BLaER1 (cell line): Measurements from ENCODE around the gene OR14C36.

Experiments
- H3K27ac ChIP-seq: shearing (Covaris generic); formaldehyde crosslinking; 2 replicates; pipeline ENCODE4 v1.8.1; 2022
- H3K27me3 ChIP-seq: shearing (Covaris generic); formaldehyde crosslinking; 2 replicates; pipeline ENCODE4 v1.8.1; 2022
- H3K36me3 ChIP-seq: shearing (Covaris generic); formaldehyde crosslinking; 2 replicates; pipeline ENCODE4 v1.8.1; 2022
- H3K4me1 ChIP-seq: shearing (Covaris generic); formaldehyde crosslinking; 2 replicates; pipeline ENCODE4 v1.8.1; 2022
- H3K4me2 ChIP-seq: shearing (Covaris generic); formaldehyde crosslinking; 2 replicates; pipeline ENCODE4 v1.8.1; 2022
- H3K4me3 ChIP-seq: shearing (Covaris generic); formaldehyde crosslinking; 2 replicates; pipeline ENCODE4 v1.8.1; 2022
- H3K9ac ChIP-seq: shearing (Covaris generic); formaldehyde crosslinking; 2 replicates; pipeline ENCODE4 v1.8.1; 2022
- H3K9me3 ChIP-seq: shearing (Covaris generic); formaldehyde crosslinking; 2 replicates; pipeline ENCODE4 v1.8.1; 2022
- H4K20me1 ChIP-seq: shearing (Covaris generic); formaldehyde crosslinking; 2 replicates; pipeline ENCODE4 v1.8.1; 2022
- Cebpa-rat ChIP-seq: shearing (Covaris generic); IDR thresholded peaks from 2 replicates; pipeline ENCODE4 v1.8.1; 2022

Gene OR14C36

DNA sequence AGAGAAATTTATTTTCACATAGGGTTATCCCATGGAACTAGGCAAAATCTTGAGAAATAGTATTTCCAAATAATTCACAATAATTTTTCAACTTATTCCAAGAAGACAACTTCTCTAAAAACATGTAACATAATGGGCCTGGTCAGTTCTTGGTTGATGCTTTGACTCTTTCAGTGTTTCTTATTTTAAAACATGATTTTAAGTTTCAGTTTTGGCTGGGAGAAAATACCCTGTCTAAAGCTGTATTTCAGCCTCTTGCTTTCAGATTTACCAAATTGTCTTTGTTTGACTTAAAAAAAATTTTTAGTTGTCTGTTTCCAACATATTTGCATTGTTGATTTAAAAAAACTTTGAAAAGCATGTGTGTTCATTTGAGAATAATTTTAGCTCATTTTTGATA is 18.0 kb downstream of the OR14C36 start:
- H4K20me1 ChIP-seq: no peaks in the 10 kb centered on the region
- H3K27me3 ChIP-seq: no peaks in the 10 kb centered on the region
- no peak overlapping the region for H3K27ac ChIP-seq
- no peak for TF ChIP-seq Cebpa-rat
- H3K4me3 ChIP-seq: no peak overlapping the region
- no peak overlapping the region for H3K4me2 ChIP-seq
- no peaks in the 10 kb centered on the region; the same call in 1 of the 2 replicates for H3K9me3 ChIP-seq
- H3K36me3 ChIP-seq: no peaks in the 10 kb centered on the region
- no peak overlapping the region for H3K9ac ChIP-seq
- peaks cover 2% of the 10 kb centered on the region; the same call in 1 of the 2 replicates for H3K4me1 ChIP-seq

DNA sequence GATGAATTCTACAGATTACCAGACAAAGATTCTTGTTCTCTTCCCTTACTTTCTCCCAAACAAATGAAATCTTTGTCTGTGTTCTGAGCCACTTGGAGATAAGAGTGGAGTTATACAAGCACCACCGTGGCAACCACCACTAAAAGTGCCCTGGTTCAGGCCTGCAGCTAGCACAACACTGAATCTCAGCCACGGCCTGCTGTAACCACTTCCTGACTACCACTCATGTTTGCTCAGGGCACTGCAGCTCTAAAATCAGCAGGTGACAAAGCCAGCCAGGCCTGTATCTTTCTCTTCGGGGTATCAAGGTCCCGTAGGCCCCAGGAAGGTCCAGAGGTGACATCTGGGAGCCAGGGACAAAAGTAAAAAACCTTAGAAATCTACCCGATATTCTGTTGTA is 23.8 kb downstream of the OR14C36 start:
- no peaks in the 10 kb centered on the region for H3K36me3 ChIP-seq
- H3K4me1 ChIP-seq: peaks cover 15% of the 10 kb centered on the region
- H3K4me2 ChIP-seq: peak overlapping the region; percentile 27
- no peaks in the 10 kb centered on the region for H4K20me1 ChIP-seq
- H3K27ac ChIP-seq: peak overlapping the region; percentile 16; the same call in 1 of the 2 replicates
- no peaks in the 10 kb centered on the region for H3K9me3 ChIP-seq
- no peak for TF ChIP-seq Cebpa-rat
- no peak overlapping the region for H3K9ac ChIP-seq
- no peak overlapping the region for H3K4me3 ChIP-seq
- no peaks in the 10 kb centered on the region for H3K27me3 ChIP-seq

DNA sequence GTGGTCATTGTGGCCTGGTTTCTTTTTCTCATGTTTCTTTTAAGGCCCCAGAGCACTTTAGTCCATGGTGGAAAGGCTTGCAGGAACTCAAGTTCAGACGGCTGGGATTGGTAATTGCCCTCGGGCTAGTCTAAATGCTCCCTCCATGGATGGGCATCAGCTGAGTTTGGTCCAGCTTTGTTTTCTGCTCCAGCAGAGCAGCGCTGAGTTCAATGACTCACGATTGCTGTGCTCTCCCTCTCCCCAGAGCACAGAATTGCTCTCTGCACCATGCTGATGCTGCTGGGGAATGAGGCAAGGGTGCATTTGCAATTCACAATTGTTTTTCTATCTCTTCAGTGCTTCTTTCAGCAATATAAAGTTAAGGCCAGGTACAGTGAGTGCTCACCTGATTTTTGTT is 25.2 kb downstream of the OR14C36 start:
- Histone ChIP-seq H3K4me2 (no peak overlapping the region), H3K9me3 (no peaks in the 10 kb centered on the region), H4K20me1 (no peaks in the 10 kb centered on the region), H3K36me3 (no peaks in the 10 kb centered on the region), H3K4me1 (peaks cover 15% of the 10 kb centered on the region), H3K27me3 (no peaks in the 10 kb centered on the region), H3K27ac (no peak overlapping the region), H3K9ac (no peak overlapping the region), H3K4me3 (no peak overlapping the region)
- no peak for TF ChIP-seq Cebpa-rat

DNA sequence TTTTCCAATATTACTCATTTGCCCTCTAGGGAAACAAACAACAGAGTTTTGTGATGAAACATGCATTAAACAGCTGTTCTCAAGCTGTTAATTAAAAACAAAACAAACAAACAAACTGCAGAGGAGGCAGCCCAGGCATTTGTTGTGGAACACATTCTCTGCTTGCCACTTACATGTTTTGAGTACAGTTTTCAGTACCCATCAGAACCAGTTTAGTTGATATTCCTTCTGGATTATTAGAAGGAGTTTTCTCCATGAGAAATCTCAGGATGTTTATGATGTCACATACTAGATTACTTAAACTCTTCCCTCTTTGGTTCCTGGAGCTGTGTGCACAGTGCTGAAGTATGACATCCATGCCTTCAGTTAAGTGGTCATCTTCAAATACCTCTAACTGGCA is 26.9 kb downstream of the OR14C36 start, which contains the start of gene OR2T6:
Gene OR2T6 (plus strand): TSS at position 301 of the 400 bp plus-strand sequence. CDS start 11,863 bp downstream, outside the sequence.
- no peak for TF ChIP-seq Cebpa-rat
- H3K27me3 ChIP-seq: no peaks in the 10 kb centered on the region
- H3K4me1 ChIP-seq: peaks cover 15% of the 10 kb centered on the region
- H3K9ac ChIP-seq: no peak within 1 kb of the TSS
- H3K9me3 ChIP-seq: no peaks in the 10 kb centered on the region
- H3K4me3 ChIP-seq: no peak within 1 kb of the TSS
- H3K36me3 ChIP-seq: no peaks in the 10 kb centered on the region
- H3K27ac ChIP-seq: no peak within 1 kb of the TSS
- H3K4me2 ChIP-seq: no peak within 1 kb of the TSS
- no peaks in the 10 kb centered on the region for H4K20me1 ChIP-seq

DNA sequence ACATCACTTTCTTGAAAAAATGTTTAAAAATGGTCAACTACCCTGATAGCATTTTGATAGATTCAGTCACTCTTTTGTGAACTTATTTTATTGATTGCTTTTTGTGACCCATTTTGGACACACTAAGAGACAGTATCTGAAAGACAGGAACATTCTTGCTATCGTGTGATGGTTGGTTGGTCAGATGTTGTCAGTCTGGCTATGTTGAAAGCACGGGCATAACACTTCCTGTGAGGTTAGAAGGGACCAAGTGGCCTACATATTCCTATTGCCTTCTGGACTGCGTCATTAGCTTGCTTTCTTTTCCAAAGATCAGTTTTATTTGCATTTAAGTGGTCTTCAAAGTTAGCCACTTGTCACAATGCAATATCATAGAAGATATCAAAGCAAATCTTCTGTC is 28.3 kb downstream of the OR14C36 start:
- no peak for TF ChIP-seq Cebpa-rat
- no peaks in the 10 kb centered on the region for H3K27me3 ChIP-seq
- H3K4me1 ChIP-seq: peaks cover 15% of the 10 kb centered on the region
- no peak overlapping the region for H3K9ac ChIP-seq
- H3K36me3 ChIP-seq: no peaks in the 10 kb centered on the region
- no peaks in the 10 kb centered on the region for H3K9me3 ChIP-seq
- H3K4me2 ChIP-seq: 0 out of 2 replicates have a peak overlapping the region, but pooled peaks have one; percentile 2
- H3K27ac ChIP-seq: no peak overlapping the region
- H3K4me3 ChIP-seq: no peak overlapping the region
- H4K20me1 ChIP-seq: no peaks in the 10 kb centered on the region

DNA sequence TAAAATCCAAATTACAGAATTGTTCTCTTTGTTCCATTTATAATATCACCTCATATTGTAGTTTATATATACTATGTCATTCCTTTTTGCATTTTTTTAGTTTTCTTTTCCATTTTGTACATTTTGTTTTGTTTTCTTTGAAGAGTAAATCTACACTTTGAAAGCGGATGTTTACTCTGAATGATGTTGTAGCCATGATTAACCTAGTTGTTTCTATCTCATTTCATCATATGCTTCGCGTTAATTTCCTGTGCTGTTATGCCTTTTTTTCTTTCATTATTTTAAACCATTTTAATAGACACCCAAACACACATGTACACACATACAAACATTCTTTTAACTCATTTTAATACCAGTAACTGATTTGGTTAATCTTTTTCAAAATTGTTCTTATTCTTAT is 32.3 kb downstream of the OR14C36 start:
- Histone ChIP-seq H4K20me1 (no peaks in the 10 kb centered on the region), H3K4me1 (peaks cover 8% of the 10 kb centered on the region), H3K36me3 (no peaks in the 10 kb centered on the region), H3K9ac (no peak overlapping the region), H3K27me3 (no peaks in the 10 kb centered on the region), H3K4me2 (no peak overlapping the region), H3K27ac (no peak overlapping the region), H3K4me3 (no peak overlapping the region), H3K9me3 (no peaks in the 10 kb centered on the region)
- TF ChIP-seq Cebpa-rat: no peak

DNA sequence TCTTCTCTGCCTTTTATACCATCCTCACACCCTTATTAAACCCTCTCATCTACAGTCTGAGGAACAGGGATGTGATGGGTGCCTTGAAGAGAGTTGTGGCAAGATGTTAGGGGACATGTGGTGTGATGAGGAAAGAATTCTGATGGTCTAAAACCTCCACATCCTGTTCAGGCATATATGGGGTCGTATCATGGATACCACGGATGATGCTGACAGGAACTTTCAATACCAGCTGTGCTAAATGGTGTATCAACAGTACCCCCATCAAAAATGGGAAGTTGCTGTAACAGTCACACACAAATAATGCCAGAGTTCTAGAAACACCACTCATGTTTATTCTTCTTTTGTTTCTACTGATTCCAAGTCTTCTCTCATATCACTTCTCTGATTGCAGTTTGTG is 39.9 kb downstream of the OR14C36 start:
- no peak for TF ChIP-seq Cebpa-rat
- Histone ChIP-seq H3K27ac (no peak overlapping the region), H3K4me3 (no peak overlapping the region), H3K9ac (no peak overlapping the region), H3K27me3 (no peaks in the 10 kb centered on the region), H4K20me1 (no peaks in the 10 kb centered on the region), H3K9me3 (no peaks in the 10 kb centered on the region), H3K4me1 (0 out of 2 replicates have a peak, but pooled peaks cover 5% of the 10 kb centered on the region), H3K4me2 (no peak overlapping the region), H3K36me3 (no peaks in the 10 kb centered on the region)

DNA sequence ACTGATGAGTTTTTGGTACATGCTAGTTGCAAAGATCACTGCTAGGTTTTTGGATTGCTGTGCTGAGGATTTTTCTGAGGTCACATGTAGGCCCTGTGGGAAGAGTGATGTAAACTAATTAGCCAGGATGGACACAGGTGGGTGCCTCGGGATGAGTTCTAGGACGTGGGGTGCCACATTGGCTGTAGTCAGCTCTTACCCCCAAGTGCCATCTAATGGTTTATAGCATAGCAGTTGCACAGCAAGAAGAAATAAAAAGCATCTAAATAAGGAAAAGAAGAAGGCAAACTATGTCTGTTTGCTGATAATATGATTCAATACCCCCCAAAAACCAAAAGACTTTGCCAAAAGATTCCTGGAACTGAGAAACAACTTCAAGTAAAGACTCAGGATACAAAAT is 44.5 kb downstream of the OR14C36 start:
- no peaks in the 10 kb centered on the region for H3K9me3 ChIP-seq
- H3K36me3 ChIP-seq: no peaks in the 10 kb centered on the region
- no peaks in the 10 kb centered on the region for H3K27me3 ChIP-seq
- H3K4me1 ChIP-seq: no peaks in the 10 kb centered on the region
- TF ChIP-seq Cebpa-rat: no peak
- H3K4me2 ChIP-seq: no peak overlapping the region
- H3K4me3 ChIP-seq: no peak overlapping the region
- no peak overlapping the region for H3K27ac ChIP-seq
- no peaks in the 10 kb centered on the region for H4K20me1 ChIP-seq
- no peak overlapping the region for H3K9ac ChIP-seq
